NK-92 (cell line): ENCODE data around the gene ERN1.

ENCODE experiments used
- DNase-seq: peaks from one replicate; lab custom pipeline; 2025; ENCODE audit not compliant: unreplicated experiment; lab: John Stamatoyannopoulos, UW

The ERN1 gene

DNA sequence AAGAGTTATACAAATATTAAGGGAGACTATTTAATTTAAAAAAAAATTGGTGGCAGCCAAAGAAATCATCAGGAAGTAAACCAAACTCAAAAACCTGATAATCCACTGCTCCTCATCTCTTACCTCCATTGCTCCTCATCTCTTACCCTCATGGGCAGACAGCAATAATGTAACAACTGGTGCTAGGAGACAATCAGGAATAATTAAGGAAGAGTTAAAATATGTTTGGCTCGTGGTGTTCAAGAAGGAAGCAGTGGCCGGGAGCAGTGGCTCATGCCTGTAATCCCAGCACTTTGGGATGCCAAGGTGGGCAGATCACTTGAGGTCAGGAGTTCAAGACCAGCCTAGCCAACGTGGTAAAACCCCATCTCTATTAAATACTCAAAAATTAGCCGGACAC lies 18.1 kb downstream of the ERN1 start:
- DNase-seq = no peak

- no peak for DNase-seq
Observed at GRCh38 chr17:64110379-64111152, 19.4 kb downstream of the ERN1 start.

DNA sequence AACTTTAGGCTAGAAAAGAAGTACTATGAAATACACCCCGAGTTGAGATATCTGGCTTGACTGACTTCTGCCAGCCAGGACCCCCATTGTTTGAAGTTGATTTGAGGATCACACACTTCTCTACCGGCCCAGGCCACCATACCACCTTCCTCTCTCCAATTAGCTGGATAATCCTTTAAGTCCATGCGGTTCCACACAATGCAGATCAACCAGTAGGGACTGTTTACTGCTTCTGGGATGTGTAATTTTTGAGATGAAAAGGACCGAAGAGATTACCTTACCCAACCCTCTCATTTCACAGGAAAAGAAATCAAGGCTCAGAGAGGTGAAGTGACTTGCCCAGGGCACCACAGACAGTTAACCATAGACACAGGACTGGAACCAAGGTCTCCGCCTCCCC lies 20.5 kb downstream of the ERN1 start:
- DNase-seq = no peak

- no peak for DNase-seq
Observed at GRCh38 chr17:64107500-64108236, 22.3 kb downstream of the ERN1 start.

DNA sequence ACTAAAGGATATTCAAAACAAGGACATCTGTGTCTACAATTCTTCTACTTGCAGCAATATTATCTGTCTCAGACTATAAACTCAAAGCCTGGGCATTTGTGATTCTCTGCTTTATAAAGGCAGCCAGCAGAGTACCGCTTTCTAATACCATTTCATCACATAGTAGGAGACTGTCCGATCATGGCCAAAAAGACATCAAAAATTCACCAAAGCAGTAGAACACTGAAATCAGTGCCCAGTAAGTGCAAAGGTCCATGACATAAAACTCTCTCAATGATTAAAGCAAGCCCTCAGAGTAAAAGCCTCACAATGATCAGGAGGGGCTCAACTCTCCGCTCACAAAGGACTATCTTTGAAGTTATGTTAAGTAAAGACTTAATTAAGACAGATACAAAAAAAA lies 23.0 kb downstream of the ERN1 start:
- DNase-seq = no peak

- DNase-seq = no peak
Observed at GRCh38 chr17:64103391-64104364, 26.3 kb downstream of the ERN1 start.

DNA sequence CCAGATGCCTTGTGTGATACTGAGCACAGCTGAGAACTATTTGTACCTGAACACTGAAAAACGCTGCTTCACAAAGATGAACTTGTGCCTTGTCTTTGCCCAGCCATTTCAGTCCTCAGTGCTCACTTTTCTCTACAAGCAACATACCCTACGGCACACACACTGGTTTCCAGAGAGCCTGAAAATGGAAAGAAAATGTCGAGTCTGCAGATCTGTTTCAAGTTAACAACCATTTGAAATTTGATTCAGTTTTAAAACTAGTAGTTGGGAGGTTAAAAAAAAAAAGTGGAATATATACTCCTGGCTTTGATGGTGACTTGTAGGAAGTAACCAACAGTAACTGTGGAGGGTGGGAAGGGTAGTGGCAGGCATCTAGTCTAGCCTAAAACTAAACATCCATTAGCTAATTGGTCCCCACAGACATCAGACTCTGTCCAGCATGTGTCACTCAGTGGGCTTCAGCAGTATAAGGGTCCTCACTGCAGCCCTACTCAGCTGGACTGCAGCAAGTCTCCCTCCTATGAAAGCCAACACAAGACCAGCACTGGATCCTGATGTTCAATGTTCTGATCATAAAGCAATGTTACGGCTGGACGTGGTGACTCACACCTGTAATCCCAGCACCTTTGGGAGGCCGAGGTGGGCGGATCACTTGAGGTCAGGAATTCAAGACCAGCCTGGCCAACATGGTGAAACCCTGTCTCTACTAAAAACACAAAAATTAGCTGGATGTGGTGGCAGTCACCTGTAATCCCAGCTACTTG lies 27.1 kb downstream of the ERN1 start:
- no peak for DNase-seq

DNA sequence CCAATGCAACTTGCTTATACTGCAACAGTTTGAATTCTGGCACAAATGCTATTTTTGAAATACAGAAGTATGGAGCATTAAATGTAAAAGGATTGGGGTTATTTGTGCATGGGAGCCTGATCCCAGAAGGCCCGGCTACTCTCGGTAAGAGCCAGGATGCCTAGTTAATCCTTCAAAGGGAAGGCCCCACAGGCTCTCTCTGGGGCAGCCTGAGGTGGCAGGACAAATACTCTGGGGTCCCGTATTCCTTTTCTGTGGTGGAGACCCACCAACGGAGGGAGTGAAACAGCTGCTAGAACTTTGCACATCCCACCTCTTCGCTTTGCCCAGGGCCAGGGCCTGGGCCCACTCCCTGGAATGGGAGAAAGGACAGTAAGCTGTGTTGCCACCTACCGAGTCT lies 30.4 kb downstream of the ERN1 start:
- no peak for DNase-seq

DNA sequence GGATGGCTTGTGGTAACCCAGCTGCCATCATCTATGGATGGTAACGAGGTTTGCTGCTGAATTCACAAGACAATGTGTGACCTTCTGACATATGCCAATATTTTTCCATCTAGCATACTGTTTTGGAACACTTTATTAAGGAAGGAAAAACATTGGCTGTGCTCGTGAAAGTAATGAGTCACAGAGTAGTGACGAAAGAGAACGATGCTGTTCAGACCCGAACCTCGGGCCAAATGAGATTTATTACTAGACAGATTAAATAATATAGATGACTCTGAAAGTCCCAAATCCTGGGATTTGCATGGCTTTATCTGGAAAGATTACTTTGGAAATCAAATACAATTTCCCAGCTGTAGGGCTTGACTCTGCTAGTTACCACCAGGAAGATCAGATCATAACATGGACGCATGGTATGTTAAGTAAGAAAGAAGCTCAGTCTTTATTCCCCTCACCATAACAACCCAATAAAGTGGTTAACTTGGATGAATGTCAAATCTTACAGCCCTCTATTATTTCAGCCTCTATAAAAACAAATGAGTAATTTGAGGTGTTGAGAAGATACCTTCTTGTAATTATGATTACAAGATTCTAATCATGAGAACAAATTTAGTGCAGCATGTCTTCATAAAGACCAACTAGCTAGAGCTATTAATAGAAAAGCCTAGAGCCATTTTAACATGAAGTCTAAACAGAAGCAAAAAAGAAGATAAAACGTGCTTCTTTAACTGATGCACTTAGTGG lies 32.6 kb downstream of the ERN1 start:
- DNase-seq = no peak

- DNase-seq = no peak
Observed at GRCh38 chr17:64096037-64096436, 33.9 kb downstream of the ERN1 start.

- DNase-seq = no peak
Observed at GRCh38 chr17:64095144-64095882, 34.6 kb downstream of the ERN1 start.

DNA sequence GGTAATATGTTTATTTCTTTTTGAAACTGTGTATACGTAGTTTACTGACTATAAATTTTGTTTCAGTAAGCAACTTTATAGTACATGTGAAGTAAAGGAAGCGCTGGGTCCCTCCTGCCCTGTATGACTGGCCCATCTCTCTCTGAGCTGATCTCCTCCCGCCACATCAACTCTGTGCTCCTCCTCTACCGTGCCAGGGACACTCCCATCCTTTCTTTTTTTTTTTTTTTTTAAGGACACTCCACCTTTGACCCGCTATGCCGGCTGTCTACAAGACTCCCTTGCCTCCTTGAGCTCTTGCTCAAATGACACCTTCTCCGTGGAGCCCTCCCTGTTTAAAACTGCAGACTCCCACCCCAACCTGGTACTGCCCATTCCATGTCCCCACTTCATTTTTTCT lies 35.5 kb downstream of the ERN1 start:
- no peak for DNase-seq

GRCh38 chr17:64092952-64093451 lies 36.9 kb downstream of the ERN1 start:
- no peak for DNase-seq

DNA sequence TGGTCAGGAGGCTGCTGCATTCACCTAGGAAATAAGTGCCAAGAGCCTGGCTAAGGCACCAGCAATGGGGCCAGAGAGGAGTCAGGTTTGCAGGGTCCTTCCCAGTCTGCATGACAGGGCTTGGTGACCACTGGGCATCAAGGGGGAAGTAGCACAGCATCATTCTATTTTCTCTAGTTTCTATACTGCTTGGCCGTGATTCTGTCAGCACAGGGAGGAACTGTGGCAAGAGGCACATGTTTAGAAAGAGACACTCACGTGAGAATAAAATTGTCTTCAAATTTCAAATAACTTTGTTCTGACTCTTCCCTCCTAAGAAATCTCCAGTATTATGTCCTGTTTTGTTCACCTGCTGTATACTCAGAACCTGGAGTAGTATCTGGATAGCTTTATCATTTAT lies 37.8 kb downstream of the ERN1 start:
- no peak for DNase-seq

DNA sequence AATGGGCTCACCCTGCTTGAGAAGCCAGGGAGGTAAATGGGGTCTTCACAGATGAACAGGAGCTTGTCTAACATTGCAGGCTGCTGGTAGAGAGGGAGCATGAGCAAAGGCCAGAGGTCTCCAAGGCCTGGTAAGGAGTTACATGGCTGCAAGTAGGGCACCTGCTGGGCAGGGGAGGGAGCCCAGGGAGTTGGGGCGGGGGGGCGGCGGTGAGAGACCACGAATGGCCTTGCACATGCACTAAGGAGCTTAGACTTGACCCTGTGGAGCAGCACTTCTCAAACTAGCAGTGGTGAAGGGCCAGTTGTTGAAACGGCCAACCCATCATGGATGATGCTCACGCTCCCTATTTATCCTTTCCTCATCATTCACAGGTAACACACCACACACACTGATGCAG lies 38.4 kb downstream of the ERN1 start:
- no peak for DNase-seq

GRCh38 chr17:64091116-64091515 lies 38.8 kb downstream of the ERN1 start:
- no peak for DNase-seq

DNA sequence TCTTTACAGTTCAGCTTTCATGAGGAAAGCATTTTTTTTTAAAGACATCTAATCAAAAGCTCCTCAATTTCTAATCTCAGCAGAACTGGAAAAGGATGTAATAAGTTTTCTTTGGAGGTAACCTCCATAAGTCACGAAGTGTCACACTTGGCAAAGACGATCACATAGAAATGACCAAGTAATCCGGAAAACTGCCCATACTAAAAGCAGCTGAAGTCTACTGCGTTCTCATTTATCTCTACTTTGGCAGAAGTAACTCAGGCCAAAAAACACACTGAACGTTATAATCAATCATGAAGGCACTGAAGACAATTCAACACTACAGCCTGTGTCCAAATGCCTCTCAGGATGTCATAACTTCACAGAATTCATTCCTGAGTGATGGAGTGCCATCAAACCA lies 39.8 kb downstream of the ERN1 start:
- DNase-seq = no peak

DNA sequence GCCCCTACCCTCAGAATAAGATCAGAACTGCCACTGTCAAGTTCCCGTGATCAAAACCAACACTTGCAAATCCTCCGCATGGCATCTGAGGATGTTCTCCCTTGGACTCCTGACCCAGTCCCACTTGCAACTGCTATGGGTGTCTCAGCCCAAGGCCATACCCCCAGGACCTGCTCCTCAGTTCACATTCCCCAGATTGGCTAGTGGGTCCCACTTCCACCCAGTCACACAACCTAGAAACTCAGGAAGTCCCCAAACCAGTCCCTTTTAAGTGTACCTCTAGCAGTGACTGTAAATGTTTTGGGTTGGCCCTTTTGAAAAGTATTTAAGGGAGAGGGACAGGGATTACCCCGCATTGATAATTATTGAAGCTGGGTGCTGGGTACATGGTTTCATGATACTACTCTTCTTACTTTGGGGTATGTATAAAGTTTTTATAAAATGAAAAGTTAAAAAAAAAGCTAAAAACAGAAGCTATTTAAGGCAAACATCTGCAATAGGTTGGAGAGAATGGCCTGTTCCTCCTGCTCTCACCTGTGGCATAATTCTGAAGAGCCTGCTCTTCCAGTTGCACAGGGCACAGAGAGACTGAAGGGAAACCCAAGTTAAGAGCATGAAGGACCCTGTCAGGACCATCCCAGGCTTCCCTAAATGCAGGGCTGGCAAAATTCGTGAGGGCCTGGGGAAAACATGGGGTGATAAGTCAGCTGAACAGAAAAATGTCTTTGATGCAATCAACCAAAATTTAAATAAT lies 42.5 kb downstream of the ERN1 start:
- no peak for DNase-seq

DNA sequence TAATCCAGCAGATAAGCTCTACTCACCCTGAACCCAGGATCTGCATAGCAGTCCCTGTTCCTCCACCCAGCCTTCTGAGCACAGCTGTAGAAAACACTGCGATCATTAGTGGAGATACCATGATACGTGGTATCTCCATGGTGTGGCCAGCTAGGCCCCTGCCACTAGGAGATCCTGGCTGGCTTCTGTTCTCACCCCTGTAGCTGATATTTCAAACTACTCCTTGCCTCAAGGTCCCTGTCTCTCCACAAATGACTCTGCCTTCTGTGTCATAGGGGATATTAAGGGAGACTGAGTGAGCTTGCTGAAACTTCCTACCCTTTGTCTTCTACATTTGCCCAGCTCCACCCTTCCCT lies 44.3 kb downstream of the ERN1 start:
- no peak for DNase-seq
